HCT116 (cell line): ENCODE data around the gene HIPK2. TPM values are rescaled to one million over a fixed set of nuclear protein-coding genes. Genes with fewer than 3 reads are reported as not detected.
A peak's percentile ranks its signal among the peaks of the same experiment; 100 is the strongest.

Experiments
- ATAC-seq: fragments of 200-7000 bp; cut with Tn5 transposase; 2 replicates; pipeline ENCODE4 v1.9.1; 2020; ENCODE audit warnings: mild to moderate bottlenecking, moderate library complexity
- BruUV-seq: library from RNA; stranded (reverse); fragments of 400-500 nt; replicated peaks from 2 replicates; lab custom pipeline; 2021; lab: Mats Ljungman, UMichigan
- CTCF ChIA-PET: fragments of 300-600 bp; sonication (Branson Sonifier 250); formaldehyde crosslinking; loops from one replicate; lab custom pipeline; 2021; ENCODE audit warnings: antibody characterized with exemption; lab: Charles Lee
- POLR2A ChIA-PET: fragments of 300-600, 350-600 bp; sonication (Branson Sonifier 250); formaldehyde crosslinking; loops from one replicate; lab custom pipeline; 2021; ENCODE audit warnings: antibody characterized with exemption; lab: Charles Lee
- RAD21 ChIA-PET, 2 experiments: fragments of 300-600 bp; sonication (Branson Sonifier 250); formaldehyde crosslinking; loops; one replicate each; lab custom pipeline; 2023; ENCODE audit warnings: low total read pairs in 2 of 2; ENCODE audit not compliant: uncharacterized antibody in 2 of 2, unreplicated experiment in 2 of 2, low non-redundant PET in 1 of 2; lab: Charles Lee
- DNase-seq: peaks from one replicate; pipeline ENCODE4 v3.0.0-alpha.2; 2010; ENCODE audit warnings: low read depth, low spot score
- H2AFZ ChIP-seq: fragments of 200-600 bp; shearing (Covaris generic), sonication (generic); 2 replicates; pipeline ENCODE4 v1.6.1; 2017; ENCODE audit warnings: low read depth, mixed run types, mixed read lengths, antibody characterized with exemption, low read length; ENCODE audit not compliant: poor library complexity, severe bottlenecking
- H3K27ac ChIP-seq: 2 replicates; pipeline ENCODE4 v1.5.1; 2012; ENCODE audit warnings: low read depth, low read length
- H3K27me3 ChIP-seq: fragments of 200-600 bp; sonication (generic); 2 replicates; pipeline ENCODE4 v1.6.1; 2016; ENCODE audit warnings: mixed run types, low read length, mixed read lengths; ENCODE audit not compliant: insufficient read depth
- H3K36me3 ChIP-seq, 2 experiments: fragments of 200-500 bp in 1 of 2; fragments of 200-600 bp in 1 of 2; sonication (Bioruptor generic) in 1 of 2; sonication (generic) in 1 of 2; 2 replicates each; pipeline versions ENCODE4 v1.5.1 to v1.6.1; 2014 to 2016; ENCODE audit warnings: low read length in 2 of 2, inconsistent platforms in 1 of 2, mixed read lengths in 1 of 2, mixed run types in 1 of 2; ENCODE audit not compliant: insufficient read depth in 2 of 2, control insufficient read depth in 1 of 2
- H3K4me1 ChIP-seq, 2 experiments: fragments of 200-600 bp in 1 of 2; sonication (generic) in 1 of 2; 2 replicates each; pipeline versions ENCODE4 v1.5.1 to v1.6.1; 2012 to 2017; ENCODE audit warnings: low read length in 2 of 2, inconsistent platforms in 1 of 2, mild to moderate bottlenecking in 1 of 2, mixed read lengths in 1 of 2, mixed run types in 1 of 2, moderate library complexity in 1 of 2; ENCODE audit not compliant: insufficient read depth in 2 of 2, control insufficient read depth in 1 of 2
- H3K4me2 ChIP-seq: fragments of 200-600 bp; sonication (generic); 2 replicates; pipeline ENCODE4 v1.6.1; 2017; ENCODE audit warnings: mixed run types, low read length, mixed read lengths
- H3K4me3 ChIP-seq, 2 experiments: fragments of 200-600 bp in 1 of 2; sonication (generic) in 1 of 2; replicated peaks in 1 of 2; 2 replicates each; pipeline ENCODE4 v1.5.1; 2011 to 2016; ENCODE audit warnings: low read length in 2 of 2, control low read depth in 1 of 2, low read depth in 1 of 2, mild to moderate bottlenecking in 1 of 2, mixed read lengths in 1 of 2, mixed run types in 1 of 2
- H3K79me2 ChIP-seq: fragments of 200-600 bp; sonication (generic); 2 replicates; pipeline ENCODE4 v1.6.1; 2017; ENCODE audit warnings: mild to moderate bottlenecking, mixed run types, low read length, moderate library complexity, mixed read lengths; ENCODE audit not compliant: insufficient read depth
- H3K9ac ChIP-seq: fragments of 200-600 bp; sonication (generic); 2 replicates; pipeline ENCODE4 v1.6.1; 2016; ENCODE audit warnings: low read length, mixed read lengths
- H3K9me2 ChIP-seq: fragments of 200-600 bp; sonication (generic), shearing (Covaris generic); 2 replicates; pipeline ENCODE4 v1.6.1; 2017; ENCODE audit warnings: mixed run types, mild to moderate bottlenecking, moderate library complexity; ENCODE audit not compliant: insufficient read depth
- H3K9me3 ChIP-seq, 2 experiments: fragments of 200-500 bp in 1 of 2; fragments of 200-600 bp in 1 of 2; sonication (Bioruptor generic) in 1 of 2; sonication (generic) in 1 of 2; 2 replicates each; pipeline ENCODE4 v1.6.1; 2014 to 2017; ENCODE audit warnings: low read length in 2 of 2, mixed read lengths in 2 of 2, inconsistent platforms in 1 of 2, low read depth in 1 of 2, mild to moderate bottlenecking in 1 of 2, mixed run types in 1 of 2, moderate library complexity in 1 of 2; ENCODE audit not compliant: control insufficient read depth in 1 of 2, insufficient read depth in 1 of 2
- H4K20me1 ChIP-seq: fragments of 200-600 bp; sonication (generic), shearing (Covaris generic); 2 replicates; pipeline ENCODE4 v1.6.1; 2017; ENCODE audit warnings: mixed run types, mild to moderate bottlenecking, moderate library complexity; ENCODE audit not compliant: insufficient read depth
- CBX3 ChIP-seq: IDR thresholded peaks from 2 replicates; pipeline ENCODE4 v1.6.1; 2012; ENCODE audit warnings: low read depth
- EGR1 ChIP-seq: IDR thresholded peaks from 2 replicates; pipeline ENCODE4 v1.6.1; 2012; ENCODE audit warnings: low read depth
- ELF1 ChIP-seq: IDR thresholded peaks from 2 replicates; pipeline ENCODE4 v1.6.1; 2012; ENCODE audit warnings: low read depth, borderline replicate concordance
- EZH2 ChIP-seq: fragments of 200-600 bp; sonication (generic); IDR thresholded peaks from 2 replicates; pipeline ENCODE4 v1.6.1; 2017; ENCODE audit warnings: antibody characterized with exemption, mixed run types
- EZH2phosphoT487 ChIP-seq: fragments of 200-600 bp; IDR thresholded peaks from 2 replicates; pipeline ENCODE4 v1.6.1; 2018; ENCODE audit warnings: antibody characterized with exemption, borderline replicate concordance
- RAD21 ChIP-seq: IDR thresholded peaks from 2 replicates; pipeline ENCODE4 v1.6.1; 2012; ENCODE audit warnings: low read depth, mild to moderate bottlenecking
- SIN3A ChIP-seq: IDR thresholded peaks from 2 replicates; pipeline ENCODE4 v1.6.1; 2012; ENCODE audit warnings: low read depth
- SP1 ChIP-seq: IDR thresholded peaks from 2 replicates; pipeline ENCODE4 v1.6.1; 2012; ENCODE audit warnings: low read depth
- SRF ChIP-seq: IDR thresholded peaks from 2 replicates; pipeline ENCODE4 v1.6.1; 2012; ENCODE audit warnings: low read depth
- YY1 ChIP-seq: IDR thresholded peaks from 2 replicates; pipeline ENCODE4 v1.6.1; 2011; ENCODE audit warnings: low read length, low read depth, moderate library complexity, mild to moderate bottlenecking; ENCODE audit not compliant: insufficient replicate concordance; ENCODE audit errors: extremely low read depth
- ZFX ChIP-seq: fragments of 450-650 bp; IDR thresholded peaks from 2 replicates; pipeline ENCODE4 v1.6.1; 2017
- ZNF274 ChIP-seq: fragments of 200-500 bp; sonication (Bioruptor generic); IDR thresholded peaks from 2 replicates; pipeline ENCODE4 v1.6.1; 2014; ENCODE audit warnings: mild to moderate bottlenecking, low read depth, low read length, inconsistent platforms
- intact Hi-C: fragments of 100-400 bp; cut with micrococcal nuclease; formaldehyde crosslinking; loops from 2 replicates; pipeline ENCODE4 v1.10.0; 2022
- total RNA-seq: library from RNA; stranded (reverse); gene quantifications from one replicate; pipeline ENCODE4 v1.2.1, GENCODE V29; 2021; ENCODE audit not compliant: unreplicated experiment
- TF ChIP-seq, protein P1 (sequence below), 3 experiments: fragments of 200-600 bp in 1 of 3; sonication (generic) in 1 of 3; IDR thresholded peaks in 2 of 3; conservative IDR thresholded peaks in 1 of 3; 2 replicates each; pipeline ENCODE4 v1.5.1; 2012 to 2017; ENCODE audit warnings: low read depth in 2 of 3, low read length in 2 of 3, antibody characterized with exemption in 1 of 3, borderline replicate concordance in 1 of 3, control low read depth in 1 of 3, mild to moderate bottlenecking in 1 of 3, mixed read lengths in 1 of 3, mixed run types in 1 of 3, moderate library complexity in 1 of 3; ENCODE audit not compliant: insufficient read depth in 1 of 3
- TF ChIP-seq, protein P2 (sequence below): IDR thresholded peaks from 2 replicates; pipeline ENCODE4 v1.6.1; 2011; ENCODE audit warnings: mild to moderate bottlenecking, low read length, moderate library complexity; ENCODE audit not compliant: insufficient replicate concordance; ENCODE audit errors: extremely low read depth

The HIPK2 gene
- total RNA-seq, 1 experiment from 2014 or later: 49.5 TPM

DNA sequence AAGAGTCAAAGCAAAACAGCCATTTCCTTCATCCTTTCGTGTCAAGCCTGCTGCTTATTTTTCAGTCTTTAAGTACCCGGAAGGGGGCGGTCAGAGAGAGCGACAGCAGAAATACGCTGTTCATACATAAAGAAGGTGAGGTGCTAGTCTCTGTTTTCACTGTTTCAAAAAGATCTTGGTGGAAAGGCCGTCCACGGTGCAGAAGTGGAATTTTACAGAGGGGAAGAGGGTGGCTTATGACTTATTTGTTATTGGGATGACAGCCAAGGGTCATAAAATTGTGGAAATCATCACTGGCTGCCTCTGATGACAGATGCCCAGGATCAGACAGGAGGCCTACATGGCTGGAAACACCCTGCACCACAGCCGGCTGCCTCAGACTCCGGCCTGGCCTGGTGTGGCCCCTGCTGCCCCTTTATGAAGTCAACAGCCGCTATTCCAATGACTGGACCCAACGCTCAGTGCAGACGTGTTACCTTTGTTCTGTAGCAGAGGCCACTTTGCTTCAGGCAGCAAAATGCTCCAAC, 57.0 kb downstream of the HIPK2 start:
- Histone ChIP-seq H3K27ac (no peak overlapping the region), H3K79me2 (peaks cover 50% of the 10 kb centered on the region), H3K9me2 (no peaks in the 10 kb centered on the region), H2AFZ (no peak overlapping the region), H3K27me3 (no peaks in the 10 kb centered on the region), H3K9ac (no peak overlapping the region; the same call in 1 of the 2 replicates), H3K9me3 (no peaks in the 10 kb centered on the region), H3K4me2 (peak overlapping the region; percentile 11; the same call in 1 of the 2 replicates), H4K20me1 (no peaks in the 10 kb centered on the region), H3K4me1 (peaks cover 21 to 37% of the 10 kb centered on the region in 2 experiments), H3K36me3 (peaks cover 3 to 11% of the 10 kb centered on the region in 2 experiments; a peak in 2 of 4 replicates), H3K4me3 (no peak overlapping the region)
- ATAC-seq (peak; percentile 69), DNase-seq (no peak)
- ChIA-PET POLR2A (no interaction called here), CTCF (no interaction called here), RAD21 (no interaction called here)
- peak; percentile 33 for TF ChIP-seq SP1
- TF ChIP-seq, protein P1, sequence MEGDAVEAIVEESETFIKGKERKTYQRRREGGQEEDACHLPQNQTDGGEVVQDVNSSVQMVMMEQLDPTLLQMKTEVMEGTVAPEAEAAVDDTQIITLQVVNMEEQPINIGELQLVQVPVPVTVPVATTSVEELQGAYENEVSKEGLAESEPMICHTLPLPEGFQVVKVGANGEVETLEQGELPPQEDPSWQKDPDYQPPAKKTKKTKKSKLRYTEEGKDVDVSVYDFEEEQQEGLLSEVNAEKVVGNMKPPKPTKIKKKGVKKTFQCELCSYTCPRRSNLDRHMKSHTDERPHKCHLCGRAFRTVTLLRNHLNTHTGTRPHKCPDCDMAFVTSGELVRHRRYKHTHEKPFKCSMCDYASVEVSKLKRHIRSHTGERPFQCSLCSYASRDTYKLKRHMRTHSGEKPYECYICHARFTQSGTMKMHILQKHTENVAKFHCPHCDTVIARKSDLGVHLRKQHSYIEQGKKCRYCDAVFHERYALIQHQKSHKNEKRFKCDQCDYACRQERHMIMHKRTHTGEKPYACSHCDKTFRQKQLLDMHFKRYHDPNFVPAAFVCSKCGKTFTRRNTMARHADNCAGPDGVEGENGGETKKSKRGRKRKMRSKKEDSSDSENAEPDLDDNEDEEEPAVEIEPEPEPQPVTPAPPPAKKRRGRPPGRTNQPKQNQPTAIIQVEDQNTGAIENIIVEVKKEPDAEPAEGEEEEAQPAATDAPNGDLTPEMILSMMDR (IDR thresholded peaks at IDR 0.05 in 2 of 3, conservative IDR thresholded peaks at IDR 0.05 in 1 of 3; ENCODE audit: borderline replicate concordance in 1 of 3, insufficient read depth in 1 of 3, low read depth in 2 of 3, low read length in 2 of 3): no peak
- intact Hi-C loops: no loop called here
- BruUV-seq: no TSS peak

DNA sequence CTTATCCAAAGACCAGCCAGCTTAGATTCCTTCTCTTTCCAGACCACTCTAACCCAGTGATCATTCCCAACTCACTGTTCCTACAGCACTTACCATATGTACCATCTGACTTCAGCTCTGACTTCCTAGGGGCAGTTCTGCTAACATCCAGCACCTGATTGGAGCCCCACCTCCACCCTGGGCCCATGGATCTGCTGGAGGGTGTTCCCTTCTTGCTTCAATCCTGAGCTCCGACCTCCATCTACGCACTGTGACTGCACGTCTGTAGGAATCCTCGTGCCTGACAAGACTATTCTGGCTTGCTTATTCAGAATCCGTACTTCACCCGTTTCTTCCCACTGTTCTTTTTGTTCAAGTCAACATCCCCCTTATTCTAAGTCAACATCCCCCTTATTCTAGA, 57.6 kb downstream of the HIPK2 start:
- Histone ChIP-seq H4K20me1 (no peaks in the 10 kb centered on the region), H3K27me3 (no peaks in the 10 kb centered on the region), H3K9me3 (no peaks in the 10 kb centered on the region), H3K9ac (no peak overlapping the region), H2AFZ (no peak overlapping the region), H3K9me2 (no peaks in the 10 kb centered on the region), H3K4me1 (peaks cover 21 to 33% of the 10 kb centered on the region in 2 experiments), H3K79me2 (peaks cover 49% of the 10 kb centered on the region), H3K27ac (no peak overlapping the region), H3K4me3 (no peak overlapping the region), H3K4me2 (no peak overlapping the region), H3K36me3 (peaks cover 4 to 11% of the 10 kb centered on the region in 2 experiments; a peak in 2 of 4 replicates)
- no TSS peak for BruUV-seq
- DNase-seq (no peak), ATAC-seq (no peak)
- CTCF ChIA-PET: no interaction called here
- intact Hi-C loops: no loop called here
- RAD21 ChIA-PET: no interaction called here
- POLR2A ChIA-PET: no interaction called here
- no peak for TF ChIP-seq RAD21
- no peak for TF ChIP-seq YY1
- TF ChIP-seq, protein P2, sequence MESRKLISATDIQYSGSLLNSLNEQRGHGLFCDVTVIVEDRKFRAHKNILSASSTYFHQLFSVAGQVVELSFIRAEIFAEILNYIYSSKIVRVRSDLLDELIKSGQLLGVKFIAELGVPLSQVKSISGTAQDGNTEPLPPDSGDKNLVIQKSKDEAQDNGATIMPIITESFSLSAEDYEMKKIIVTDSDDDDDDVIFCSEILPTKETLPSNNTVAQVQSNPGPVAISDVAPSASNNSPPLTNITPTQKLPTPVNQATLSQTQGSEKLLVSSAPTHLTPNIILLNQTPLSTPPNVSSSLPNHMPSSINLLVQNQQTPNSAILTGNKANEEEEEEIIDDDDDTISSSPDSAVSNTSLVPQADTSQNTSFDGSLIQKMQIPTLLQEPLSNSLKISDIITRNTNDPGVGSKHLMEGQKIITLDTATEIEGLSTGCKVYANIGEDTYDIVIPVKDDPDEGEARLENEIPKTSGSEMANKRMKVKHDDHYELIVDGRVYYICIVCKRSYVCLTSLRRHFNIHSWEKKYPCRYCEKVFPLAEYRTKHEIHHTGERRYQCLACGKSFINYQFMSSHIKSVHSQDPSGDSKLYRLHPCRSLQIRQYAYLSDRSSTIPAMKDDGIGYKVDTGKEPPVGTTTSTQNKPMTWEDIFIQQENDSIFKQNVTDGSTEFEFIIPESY: no peak
- TF ChIP-seq, protein P1 (IDR thresholded peaks at IDR 0.05 in 2 of 3, conservative IDR thresholded peaks at IDR 0.05 in 1 of 3; ENCODE audit: borderline replicate concordance in 1 of 3, insufficient read depth in 1 of 3, low read depth in 2 of 3, low read length in 2 of 3): no peak
- no peak for TF ChIP-seq ZFX
- no peak for TF ChIP-seq CBX3
- no peak for TF ChIP-seq EGR1
- TF ChIP-seq EZH2phosphoT487: no peak
- TF ChIP-seq SIN3A: no peak
- no peak for TF ChIP-seq ELF1
- TF ChIP-seq EZH2: no peak
- TF ChIP-seq SRF: no peak
- TF ChIP-seq ZNF274: no peak
